IMR-90 (cell line): ENCODE data around the gene TOR1AIP2. TPM values are rescaled to one million over a fixed set of nuclear protein-coding genes. Genes with fewer than 3 reads are reported as not detected.

Experiments
- ATAC-seq: fragments of 200-7000 bp; cut with Tn5 transposase; 2 replicates; pipeline ENCODE4 v1.9.1; 2020; ENCODE audit warnings: low read depth, mild to moderate bottlenecking, moderate library complexity
- BruUV-seq: library from RNA; stranded (reverse); fragments of 400-500 nt; replicated peaks from 2 replicates; lab custom pipeline; 2021; lab: Mats Ljungman, UMichigan
- CTCF ChIA-PET: fragments of 300-600 bp; formaldehyde crosslinking; extraction: SDS; loops from one replicate; lab custom pipeline; 2021; ENCODE audit warnings: antibody characterized with exemption; lab: Yijun Ruan, JAX
- POLR2A ChIA-PET: fragments of 300-600 bp; sonication (Branson Sonifier 250); formaldehyde crosslinking; loops from one replicate; lab custom pipeline; 2022; ENCODE audit warnings: antibody characterized with exemption; ENCODE audit not compliant: unreplicated experiment; lab: Charles Lee
- DNase-seq: peaks from one replicate; pipeline ENCODE4 v3.0.0; 2013
- H2AFZ ChIP-seq: replicated peaks from 2 replicates; pipeline ENCODE3; 2013; ENCODE audit warnings: low read length, mild to moderate bottlenecking; ENCODE audit not compliant: poor library complexity
- H2AK5ac ChIP-seq: 2 replicates; pipeline ENCODE4 v1.6.1; 2013; ENCODE audit warnings: low read depth, low read length, inconsistent platforms
- H2AK9ac ChIP-seq: replicated peaks from 2 replicates; pipeline ENCODE3; 2013; ENCODE audit warnings: mild to moderate bottlenecking, low read depth, low read length, moderate library complexity; ENCODE audit not compliant: poor library complexity
- H2BK120ac ChIP-seq: 2 replicates; pipeline ENCODE4 v1.6.1; 2013; ENCODE audit warnings: low read depth, low read length, inconsistent platforms
- H2BK15ac ChIP-seq: 3 replicates; pipeline ENCODE4 v1.6.1; 2013; ENCODE audit warnings: low read depth, low read length, inconsistent platforms
- H2BK20ac ChIP-seq: 2 replicates; pipeline ENCODE4 v1.6.1; 2013; ENCODE audit warnings: low read depth, mild to moderate bottlenecking, inconsistent platforms, low read length, moderate library complexity
- H2BK5ac ChIP-seq: 2 replicates; pipeline ENCODE4 v1.6.1; 2013; ENCODE audit warnings: mild to moderate bottlenecking, low read depth, low read length, inconsistent platforms; ENCODE audit not compliant: poor library complexity, severe bottlenecking
- H3K14ac ChIP-seq: replicated peaks from 2 replicates; pipeline ENCODE4 v1.6.1; 2013; ENCODE audit warnings: low read depth, low read length, inconsistent platforms
- H3K18ac ChIP-seq: 2 replicates; pipeline ENCODE4 v1.6.1; 2013; ENCODE audit warnings: low read depth, low read length, control low read depth
- H3K23ac ChIP-seq: 2 replicates; pipeline ENCODE4 v1.6.1; 2013; ENCODE audit warnings: low read depth, low read length, inconsistent platforms
- H3K27ac ChIP-seq: 2 replicates; pipeline ENCODE4 v1.5.1; 2013; ENCODE audit warnings: mild to moderate bottlenecking, control low read depth, low read length; ENCODE audit not compliant: insufficient read depth
- H3K27me3 ChIP-seq: 2 replicates; pipeline ENCODE4 v1.6.1; 2013; ENCODE audit warnings: low read length; ENCODE audit not compliant: control insufficient read depth, insufficient read depth
- H3K36me3 ChIP-seq: 2 replicates; pipeline ENCODE4 v1.6.1; 2013; ENCODE audit warnings: low read length, mixed read lengths; ENCODE audit not compliant: control insufficient read depth, insufficient read depth
- H3K4ac ChIP-seq: 2 replicates; pipeline ENCODE4 v1.6.1; 2013; ENCODE audit warnings: low read depth, low read length, inconsistent platforms
- H3K4me1 ChIP-seq: 2 replicates; pipeline ENCODE4 v1.6.1; 2013; ENCODE audit warnings: low read length, mixed read lengths; ENCODE audit not compliant: control insufficient read depth, insufficient read depth
- H3K4me2 ChIP-seq: 2 replicates; pipeline ENCODE4 v1.6.1; 2013; ENCODE audit warnings: low read depth, mild to moderate bottlenecking, control low read depth, low read length, moderate library complexity
- H3K4me3 ChIP-seq: 2 replicates; pipeline ENCODE4 v1.5.1; 2013; ENCODE audit warnings: low read depth, mild to moderate bottlenecking, control low read depth, low read length, moderate library complexity; ENCODE audit not compliant: insufficient read depth
- H3K56ac ChIP-seq: 2 replicates; pipeline ENCODE4 v1.6.1; 2013; ENCODE audit warnings: low read length, inconsistent platforms; ENCODE audit not compliant: insufficient read depth; ENCODE audit errors: extremely low read depth
- H3K79me1 ChIP-seq, 2 experiments: 2 replicates each; pipeline ENCODE4 v1.6.1; 2013; ENCODE audit warnings: low read length in 2 of 2, inconsistent platforms in 1 of 2, low read depth in 1 of 2
- H3K9ac ChIP-seq: 2 replicates; pipeline ENCODE4 v1.6.1; 2013; ENCODE audit warnings: low read depth, low read length, control low read depth
- H3K9me1 ChIP-seq: 2 replicates; pipeline ENCODE4 v1.6.1; 2013; ENCODE audit warnings: low read length, inconsistent platforms; ENCODE audit not compliant: insufficient read depth
- H3K9me3 ChIP-seq: 2 replicates; pipeline ENCODE4 v1.6.1; 2013; ENCODE audit warnings: low read length; ENCODE audit not compliant: control insufficient read depth, insufficient read depth
- H4K20me1 ChIP-seq: 2 replicates; pipeline ENCODE4 v1.6.1; 2013; ENCODE audit warnings: low read length, inconsistent platforms; ENCODE audit not compliant: insufficient read depth
- H4K5ac ChIP-seq: 2 replicates; pipeline ENCODE4 v1.6.1; 2013; ENCODE audit warnings: mild to moderate bottlenecking, low read depth, low read length, control low read depth
- H4K8ac ChIP-seq, 2 experiments: 2 replicates each; pipeline ENCODE4 v1.6.1; 2013; ENCODE audit warnings: low read depth in 2 of 2, low read length in 2 of 2, control low read depth in 1 of 2, inconsistent platforms in 1 of 2
- H4K91ac ChIP-seq: 2 replicates; pipeline ENCODE4 v1.6.1; 2013; ENCODE audit warnings: low read depth, low read length, inconsistent platforms; ENCODE audit not compliant: insufficient read depth
- CEBPB ChIP-seq: IDR thresholded peaks from 2 replicates; pipeline ENCODE4 v1.6.1; 2012; ENCODE audit warnings: low read depth, low read length, improper control_type of control experiment
- RAD21 ChIP-seq: IDR thresholded peaks from 2 replicates; pipeline ENCODE4 v1.6.1; 2012; ENCODE audit warnings: low read length, improper control_type of control experiment
- whole genome bisulfite sequencing, 2 experiments: methylation state at CpG; one replicate each; pipeline versions ENCODE4 v1.1.5 to v1.1.7; 2013; ENCODE audit warnings: missing lambda C conversion rate in 2 of 2; ENCODE audit not compliant: insufficient read length in 1 of 2; ENCODE audit errors: extremely low coverage in 2 of 2; 5-methylcytosine and 5-hydroxymethylcytosine counted together
- dilution Hi-C: fragments of 300-500 bp; cut with HindIII; formaldehyde crosslinking; loops from one replicate; pipeline ENCODE4 v1.14.3; 2018; ENCODE audit warnings: low sequenced_read_pairs; ENCODE audit not compliant: unreplicated experiment
- in situ Hi-C: fragments of 300-500 bp; cut with MboI; formaldehyde crosslinking; loops from 3 replicates; pipeline ENCODE4 v1.14.3; 2019; ENCODE audit warnings: low sequenced_read_pairs, inconsistent platforms, mixed read lengths
- intact Hi-C: fragments of 100-400 bp; cut with micrococcal nuclease; formaldehyde crosslinking; loops from 2 replicates; pipeline ENCODE4 v1.10.0; 2022
- polyA plus RNA-seq, 3 experiments: library from polyadenylated mRNA; depleted of rRNA; stranded (reverse); fragments of >200 nt; gene quantifications; 2 replicates each; pipeline ENCODE4 v1.2.3, GENCODE V29; 2012; ENCODE audit warnings: low replicate concordance in 1 of 3
- total RNA-seq: library from RNA; depleted of rRNA; stranded (reverse); fragments of >200 nt; gene quantifications from 2 replicates; pipeline ENCODE4 v1.2.3, GENCODE V29; 2012

TOR1AIP2 gene
- total and polyA plus RNA-seq, 2 of the 4 experiments (the other 2 are of a cell fraction): 20.7 to 85.0 TPM

GRCh38 chr1:179812501-179813292 lies 64.9 kb downstream of the TOR1AIP2 start:
- Histone ChIP-seq H4K8ac (no peak overlapping the region), H3K27ac (no peak overlapping the region), H3K18ac (no peak overlapping the region), H2AK5ac (no peak overlapping the region), H2AK9ac (no peak overlapping the region), H3K9me3 (no peaks in the 10 kb centered on the region), H3K9ac (no peak overlapping the region), H4K20me1 (no peaks in the 10 kb centered on the region), H3K4me3 (no peak overlapping the region), H3K79me1 (no peaks in the 10 kb centered on the region), H3K56ac (no peak overlapping the region), H4K5ac (no peak overlapping the region), H3K36me3 (no peaks in the 10 kb centered on the region), H3K4me1 (peaks cover 14% of the 10 kb centered on the region), H2BK20ac (no peak overlapping the region), H2BK15ac (no peak overlapping the region), H3K4ac (no peak overlapping the region), H3K4me2 (no peak overlapping the region), H2AFZ (no peak overlapping the region), H3K27me3 (peaks cover 33% of the 10 kb centered on the region), H4K91ac (no peak overlapping the region), H3K14ac (no peak overlapping the region), H2BK120ac (no peak overlapping the region), H3K23ac (no peak overlapping the region), H3K9me1 (no peaks in the 10 kb centered on the region; the same call in 1 of the 2 replicates), H2BK5ac (no peak overlapping the region)
- intact Hi-C loops: loop anchor here (5.0 kb wide), 2 partner anchors 445 to 560 kb away; partner anchors contain the start of gene AXDND1
- in situ Hi-C loops: loop anchor here (5.0 to 25.0 kb wide), 2 partner anchors 105 to 575 kb away; partner anchors contain the start of gene ABL2
- TF ChIP-seq RAD21 (no peak), CEBPB (peak; percentile 1; the same call in 1 of the 2 replicates)
- DNase-seq (peak; percentile 19), ATAC-seq (no peak)
- ChIA-PET POLR2A (interaction anchor here (0.9 kb wide), 1 partner anchor 106 kb away, joined by 4 read pairs; no protein-coding TSS in a partner anchor), CTCF (interaction anchor here (0.5 to 6.2 kb wide), 2 partner anchors 108 to 112 kb away, joined by 3 to 104 read pairs; no protein-coding TSS in a partner anchor)
- WGBS, 2 experiments: 52% methylated on average over 16 of the region's 37 CpGs; no CpG with 5 or more reads in 1 of the 2 experiments
- dilution Hi-C loops: no loop called here
- BruUV-seq: no TSS peak
